NCI-H1436 (cell line): ENCODE measurements around the gene STX2.

ENCODE experiments used
- DNase-seq: peaks from one replicate; lab custom pipeline; 2025; lab: John Stamatoyannopoulos, UW

Gene STX2

GRCh38 chr12:130831246-130831645, 7.8 kb downstream of the STX2 start:
- no peak for DNase-seq

- DNase-seq: no peak
These were observed 8.9 kb downstream of the STX2 start for GRCh38 chr12:130830246-130830551.

GRCh38 chr12:130829391-130830245, 9.4 kb downstream of the STX2 start:
- DNase-seq: no peak

- DNase-seq: no peak
These were observed 10.2 kb downstream of the STX2 start for GRCh38 chr12:130828895-130829294.

- DNase-seq: no peak
These were observed 11.6 kb downstream of the STX2 start for GRCh38 chr12:130827432-130827831.

- no peak for DNase-seq
These were observed 12.8 kb downstream of the STX2 start for GRCh38 chr12:130826151-130826801.

- no peak for DNase-seq
These were observed 13.3 kb downstream of the STX2 start for GRCh38 chr12:130825771-130826150.

GRCh38 chr12:130819681-130820080, 19.4 kb downstream of the STX2 start:
- DNase-seq: no peak

GRCh38 chr12:130818635-130819576, 20.1 kb downstream of the STX2 start:
- peak; percentile 40 for DNase-seq

GRCh38 chr12:130818272-130818634, 20.8 kb downstream of the STX2 start:
- DNase-seq: no peak

GRCh38 chr12:130817804-130818203, 21.2 kb downstream of the STX2 start:
- no peak for DNase-seq

- no peak for DNase-seq
These were observed 23.0 kb downstream of the STX2 start for GRCh38 chr12:130816097-130816496.

GRCh38 chr12:130815028-130815741, 23.9 kb downstream of the STX2 start:
- no peak for DNase-seq

- DNase-seq: no peak
These were observed 25.1 kb downstream of the STX2 start for GRCh38 chr12:130813949-130814348.

- DNase-seq: no peak
These were observed 25.6 kb downstream of the STX2 start for GRCh38 chr12:130813436-130813835.

GRCh38 chr12:130809791-130810190, 29.3 kb downstream of the STX2 start:
- DNase-seq: no peak

GRCh38 chr12:130807309-130807708, 31.7 kb downstream of the STX2 start:
- DNase-seq: no peak

- no peak for DNase-seq
These were observed 32.5 kb downstream of the STX2 start for GRCh38 chr12:130806574-130806973.

GRCh38 chr12:130805635-130806034, 33.4 kb downstream of the STX2 start:
- DNase-seq: no peak

- DNase-seq: no peak
These were observed 34.8 kb downstream of the STX2 start for GRCh38 chr12:130804216-130804615.

GRCh38 chr12:130803702-130804101, 35.3 kb downstream of the STX2 start:
- DNase-seq: no peak

GRCh38 chr12:130800312-130800711, 38.7 kb downstream of the STX2 start:
- DNase-seq: no peak
